SK-N-SH treated with all-trans-retinoic acid at 6 μM for 48 hours (cell line): ENCODE results near the gene KRTCAP2.

Experiments used
- ARNTL ChIP-seq: fragments of 450-650 bp; formaldehyde crosslinking; IDR thresholded peaks from 2 replicates; pipeline ENCODE4 v1.5.0; 2020; ENCODE audit warnings: low read depth, mild to moderate bottlenecking, moderate library complexity, borderline replicate concordance
- CREB5 ChIP-seq: fragments of 250-450 bp; sonication (Bioruptor Pico); IDR thresholded peaks from 2 replicates; pipeline ENCODE4 v1.5.1; 2020; ENCODE audit warnings: low read depth, mild to moderate bottlenecking, moderate library complexity
- GLIS3 ChIP-seq: fragments of 250-450 bp; sonication (Bioruptor Pico); IDR thresholded peaks from 2 replicates; pipeline ENCODE4 v1.5.0; 2020; ENCODE audit warnings: mild to moderate bottlenecking, moderate library complexity
- ISL1 ChIP-seq: fragments of 250-450 bp; sonication (Bioruptor Pico); IDR thresholded peaks from 2 replicates; pipeline ENCODE4 v2.1.2; 2022; ENCODE audit warnings: mild to moderate bottlenecking, moderate library complexity
- OSR1 ChIP-seq: fragments of 250-450 bp; sonication (Bioruptor Pico); IDR thresholded peaks from 2 replicates; pipeline ENCODE4 v1.8.0; 2022; ENCODE audit warnings: moderate library complexity, mild to moderate bottlenecking, inconsistent platforms
- POU6F1 ChIP-seq: fragments of 250-450 bp; sonication (Bioruptor Pico); IDR thresholded peaks from 2 replicates; pipeline ENCODE4 v1.8.0; 2021; ENCODE audit warnings: low read depth, mild to moderate bottlenecking, moderate library complexity, borderline replicate concordance
- PPARA ChIP-seq: fragments of 250-450 bp; sonication (Bioruptor Pico); IDR thresholded peaks from 2 replicates; pipeline ENCODE4 v1.5.0; 2020; ENCODE audit warnings: mild to moderate bottlenecking, borderline replicate concordance
- RARB ChIP-seq: fragments of 250-450 bp; sonication (Bioruptor Pico); IDR thresholded peaks from 2 replicates; pipeline ENCODE4 v1.8.0; 2021; ENCODE audit warnings: mild to moderate bottlenecking, moderate library complexity
- TOX ChIP-seq: fragments of 250-450 bp; sonication (Bioruptor Pico); IDR thresholded peaks from 2 replicates; pipeline ENCODE4 v1.8.0; 2021; ENCODE audit warnings: mild to moderate bottlenecking, moderate library complexity, borderline replicate concordance
- ZFP3 ChIP-seq: fragments of 250-450 bp; sonication (Bioruptor Pico); IDR thresholded peaks from 2 replicates; pipeline ENCODE4 v1.5.0; 2020; ENCODE audit warnings: mild to moderate bottlenecking, moderate library complexity
- ZNF70 ChIP-seq: fragments of 450-650 bp; formaldehyde crosslinking; IDR thresholded peaks from 2 replicates; pipeline ENCODE4 v1.5.0; 2020; ENCODE audit warnings: mild to moderate bottlenecking, moderate library complexity
- TF ChIP-seq, protein P1 (sequence below): fragments of 250-450 bp; sonication (Bioruptor Pico); IDR thresholded peaks from 2 replicates; pipeline ENCODE4 v1.8.0; 2020; ENCODE audit warnings: mild to moderate bottlenecking, moderate library complexity, borderline replicate concordance

DNA sequence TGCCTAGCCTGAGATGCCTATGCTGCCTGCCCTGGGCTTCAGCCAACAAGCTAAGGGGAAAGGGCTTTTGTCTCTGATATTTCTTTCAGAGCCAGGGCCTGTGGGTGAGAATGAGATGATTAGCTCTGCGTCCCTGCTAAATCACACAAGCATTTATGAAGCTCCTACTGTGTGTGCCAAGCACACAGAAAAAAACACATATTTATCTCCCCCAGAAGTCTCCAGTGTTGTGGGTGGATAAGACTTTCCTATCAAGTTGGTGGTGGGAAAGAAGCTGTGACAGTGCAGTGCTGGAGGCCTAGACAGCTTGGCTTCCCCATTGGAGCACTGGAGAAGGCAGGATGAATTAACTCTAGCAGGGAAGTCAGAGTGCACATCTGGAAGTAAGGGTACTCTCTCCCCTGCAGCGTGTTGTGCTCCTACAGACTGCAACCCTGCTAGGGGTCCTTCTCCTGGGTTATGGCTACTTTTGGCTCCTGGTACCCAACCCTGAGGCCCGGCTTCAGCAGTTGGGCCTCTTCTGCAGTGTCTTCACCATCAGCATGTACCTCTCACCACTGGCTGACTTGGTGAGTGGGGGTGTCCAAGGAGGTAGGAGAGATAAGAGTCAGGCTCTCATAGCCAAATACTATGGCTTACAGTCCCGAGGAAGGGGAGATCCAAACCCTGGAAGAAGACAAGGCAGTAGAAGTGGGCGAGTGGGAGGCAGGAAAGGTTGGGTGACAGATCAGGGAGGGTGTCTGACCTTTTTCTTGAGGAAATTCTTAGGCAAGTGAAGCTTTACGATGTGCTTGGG lies 35.8 kb downstream of the KRTCAP2 start:
- TF ChIP-seq, protein P1, sequence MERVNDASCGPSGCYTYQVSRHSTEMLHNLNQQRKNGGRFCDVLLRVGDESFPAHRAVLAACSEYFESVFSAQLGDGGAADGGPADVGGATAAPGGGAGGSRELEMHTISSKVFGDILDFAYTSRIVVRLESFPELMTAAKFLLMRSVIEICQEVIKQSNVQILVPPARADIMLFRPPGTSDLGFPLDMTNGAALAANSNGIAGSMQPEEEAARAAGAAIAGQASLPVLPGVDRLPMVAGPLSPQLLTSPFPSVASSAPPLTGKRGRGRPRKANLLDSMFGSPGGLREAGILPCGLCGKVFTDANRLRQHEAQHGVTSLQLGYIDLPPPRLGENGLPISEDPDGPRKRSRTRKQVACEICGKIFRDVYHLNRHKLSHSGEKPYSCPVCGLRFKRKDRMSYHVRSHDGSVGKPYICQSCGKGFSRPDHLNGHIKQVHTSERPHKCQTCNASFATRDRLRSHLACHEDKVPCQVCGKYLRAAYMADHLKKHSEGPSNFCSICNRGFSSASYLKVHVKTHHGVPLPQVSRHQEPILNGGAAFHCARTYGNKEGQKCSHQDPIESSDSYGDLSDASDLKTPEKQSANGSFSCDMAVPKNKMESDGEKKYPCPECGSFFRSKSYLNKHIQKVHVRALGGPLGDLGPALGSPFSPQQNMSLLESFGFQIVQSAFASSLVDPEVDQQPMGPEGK (CRISPR knock-in tag) = no peak
- TF ChIP-seq GLIS3 (CRISPR knock-in tag) = no peak
- no peak for TF ChIP-seq CREB5 (CRISPR knock-in tag)
- no peak for TF ChIP-seq ISL1 (CRISPR knock-in tag)
- no peak for TF ChIP-seq RARB (CRISPR knock-in tag)
- no peak for TF ChIP-seq ZFP3
- TF ChIP-seq PPARA = no peak
- TF ChIP-seq ARNTL (CRISPR knock-in tag) = no peak
- TF ChIP-seq TOX (CRISPR knock-in tag) = no peak
- TF ChIP-seq POU6F1 (CRISPR knock-in tag) = no peak
- no peak for TF ChIP-seq ZNF70
- TF ChIP-seq OSR1 (CRISPR knock-in tag) = no peak
